ENCODE measurements around the gene METTL27. TPM values are rescaled to one million over a fixed set of nuclear protein-coding genes. Genes with fewer than 3 reads are reported as not detected.

METTL27 gene
- total RNA-seq, 4 donors from 2014 or later: 0.34 to 4.4 TPM; not detected in 2

DNA sequence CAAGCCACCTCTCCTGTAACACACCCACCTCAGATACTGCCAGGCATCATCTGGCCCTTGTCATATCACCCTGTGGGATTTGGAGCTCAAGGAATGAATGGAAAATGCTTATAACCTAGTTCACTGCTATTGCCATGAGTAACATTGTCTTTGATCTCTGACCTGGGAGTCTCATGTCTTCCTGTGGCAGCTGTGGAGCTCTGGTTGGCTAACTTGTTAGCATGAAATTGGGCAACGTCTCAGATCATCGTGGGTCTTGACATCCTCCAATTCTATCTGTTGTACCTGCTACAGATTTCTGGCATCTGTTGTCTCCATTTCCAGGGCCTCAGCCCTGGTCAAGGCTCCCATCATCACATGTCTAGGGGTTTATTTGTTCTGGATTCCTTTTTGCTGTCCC is 16.5 kb upstream of the METTL27 start:
- DNase-seq: no peak
- no peak for TF ChIP-seq POLR2A (IDR thresholded peaks at IDR 0.05)
- TF ChIP-seq, protein P1, sequence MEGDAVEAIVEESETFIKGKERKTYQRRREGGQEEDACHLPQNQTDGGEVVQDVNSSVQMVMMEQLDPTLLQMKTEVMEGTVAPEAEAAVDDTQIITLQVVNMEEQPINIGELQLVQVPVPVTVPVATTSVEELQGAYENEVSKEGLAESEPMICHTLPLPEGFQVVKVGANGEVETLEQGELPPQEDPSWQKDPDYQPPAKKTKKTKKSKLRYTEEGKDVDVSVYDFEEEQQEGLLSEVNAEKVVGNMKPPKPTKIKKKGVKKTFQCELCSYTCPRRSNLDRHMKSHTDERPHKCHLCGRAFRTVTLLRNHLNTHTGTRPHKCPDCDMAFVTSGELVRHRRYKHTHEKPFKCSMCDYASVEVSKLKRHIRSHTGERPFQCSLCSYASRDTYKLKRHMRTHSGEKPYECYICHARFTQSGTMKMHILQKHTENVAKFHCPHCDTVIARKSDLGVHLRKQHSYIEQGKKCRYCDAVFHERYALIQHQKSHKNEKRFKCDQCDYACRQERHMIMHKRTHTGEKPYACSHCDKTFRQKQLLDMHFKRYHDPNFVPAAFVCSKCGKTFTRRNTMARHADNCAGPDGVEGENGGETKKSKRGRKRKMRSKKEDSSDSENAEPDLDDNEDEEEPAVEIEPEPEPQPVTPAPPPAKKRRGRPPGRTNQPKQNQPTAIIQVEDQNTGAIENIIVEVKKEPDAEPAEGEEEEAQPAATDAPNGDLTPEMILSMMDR (IDR thresholded peaks at IDR 0.05): no peak
- 54 to 58% methylated on average over 2 of the region's 2 CpGs for WGBS, 2 donors
- no peaks in the 10 kb centered on the region for H3K9me3 ChIP-seq
- intact Hi-C loops (cut with DNase I): loop anchor here (5.0 to 10.0 kb wide), 2 partner anchors 52 to 124 kb away; partner anchors contain the start of gene ABHD11
- no peaks in the 10 kb centered on the region for H3K36me3 ChIP-seq
- peaks cover 7 to 11% (median 9%) of the 10 kb centered on the region in 3 donors for H3K4me1 ChIP-seq
- peaks cover 0 to 15% (median 0%) of the 10 kb centered on the region in 4 donors for H3K27me3 ChIP-seq
- H3K27ac ChIP-seq: no peak overlapping the region
- no peak overlapping the region for H3K4me3 ChIP-seq

DNA sequence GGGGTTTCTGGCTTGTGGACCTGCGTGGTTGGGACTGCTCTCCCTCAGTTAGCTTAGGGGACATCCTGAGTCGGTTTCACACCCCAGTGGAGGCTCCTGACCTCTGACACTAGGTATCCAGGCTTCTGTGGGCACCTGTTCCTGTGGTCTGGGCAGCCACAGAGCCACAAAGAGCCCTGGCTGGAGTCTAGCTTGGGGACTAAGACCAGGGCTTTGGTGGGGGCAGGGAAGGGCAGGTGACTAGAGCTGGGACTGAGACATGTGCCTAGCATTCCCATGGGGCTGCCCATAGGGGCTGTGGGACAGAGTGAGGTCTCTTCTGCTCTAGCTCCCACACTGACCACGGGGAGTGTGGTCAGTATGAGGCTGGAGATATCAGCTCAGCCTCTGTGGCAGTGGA is 14.6 kb upstream of the METTL27 start:
- H3K4me3 ChIP-seq: no peak overlapping the region
- WGBS, 2 donors: 29% methylated on average over 2 of the region's 3 CpGs; no CpG with 5 or more reads in 1 of the 2 donors
- TF ChIP-seq, protein P1 (IDR thresholded peaks at IDR 0.05): no peak
- no peak for TF ChIP-seq POLR2A (IDR thresholded peaks at IDR 0.05)
- H3K27ac ChIP-seq: no peak overlapping the region
- no peak for DNase-seq
- intact Hi-C loops (cut with DNase I): loop anchor here (5.0 to 10.0 kb wide), 2 partner anchors 50 to 122 kb away; partner anchors contain the start of gene ABHD11
- peaks cover 0 to 15% (median 0%) of the 10 kb centered on the region in 4 donors for H3K27me3 ChIP-seq
- H3K4me1 ChIP-seq: peaks cover 9 to 16% (median 14%) of the 10 kb centered on the region in 3 donors
- H3K36me3 ChIP-seq: no peaks in the 10 kb centered on the region
- H3K9me3 ChIP-seq: no peaks in the 10 kb centered on the region

DNA sequence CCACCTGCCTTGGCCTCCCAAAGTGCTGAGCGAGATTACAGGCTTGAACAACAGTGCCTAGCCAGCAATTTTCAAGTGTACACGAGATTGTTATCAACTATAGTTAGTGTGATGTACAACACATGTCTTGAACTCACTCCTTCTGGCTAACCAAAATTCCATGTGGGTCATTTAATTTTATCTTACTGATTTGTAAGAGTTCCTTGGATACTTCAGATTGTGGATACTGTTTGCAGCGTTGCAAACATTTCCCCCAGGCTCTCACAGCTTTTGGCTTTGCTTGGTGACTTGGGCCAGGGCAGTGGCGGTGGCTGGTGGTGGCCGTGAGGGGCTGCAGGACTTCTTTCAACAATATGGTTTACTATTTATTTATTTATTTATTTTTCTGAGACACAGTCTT is 10.2 kb upstream of the METTL27 start:
- H3K4me3 ChIP-seq: no peak overlapping the region
- no peaks in the 10 kb centered on the region for H3K9me3 ChIP-seq
- no peaks in the 10 kb centered on the region for H3K36me3 ChIP-seq
- TF ChIP-seq POLR2A (IDR thresholded peaks at IDR 0.05): no peak
- TF ChIP-seq, protein P1 (IDR thresholded peaks at IDR 0.05): no peak
- peak overlapping the region in 3 of 4 donors; percentile 11 to 82 (median 25) for H3K27ac ChIP-seq
- H3K27me3 ChIP-seq: peaks cover 0 to 15% (median 0%) of the 10 kb centered on the region in 4 donors
- WGBS, 2 donors: 81 to 90% methylated on average over 5 of the region's 5 CpGs
- peaks cover 22 to 43% (median 35%) of the 10 kb centered on the region in 3 donors for H3K4me1 ChIP-seq
- no peak for DNase-seq
- intact Hi-C loops (cut with DNase I): loop anchor here (10.0 kb wide), 1 partner anchor 118 kb away; the partner anchor contains the start of gene ABHD11

DNA sequence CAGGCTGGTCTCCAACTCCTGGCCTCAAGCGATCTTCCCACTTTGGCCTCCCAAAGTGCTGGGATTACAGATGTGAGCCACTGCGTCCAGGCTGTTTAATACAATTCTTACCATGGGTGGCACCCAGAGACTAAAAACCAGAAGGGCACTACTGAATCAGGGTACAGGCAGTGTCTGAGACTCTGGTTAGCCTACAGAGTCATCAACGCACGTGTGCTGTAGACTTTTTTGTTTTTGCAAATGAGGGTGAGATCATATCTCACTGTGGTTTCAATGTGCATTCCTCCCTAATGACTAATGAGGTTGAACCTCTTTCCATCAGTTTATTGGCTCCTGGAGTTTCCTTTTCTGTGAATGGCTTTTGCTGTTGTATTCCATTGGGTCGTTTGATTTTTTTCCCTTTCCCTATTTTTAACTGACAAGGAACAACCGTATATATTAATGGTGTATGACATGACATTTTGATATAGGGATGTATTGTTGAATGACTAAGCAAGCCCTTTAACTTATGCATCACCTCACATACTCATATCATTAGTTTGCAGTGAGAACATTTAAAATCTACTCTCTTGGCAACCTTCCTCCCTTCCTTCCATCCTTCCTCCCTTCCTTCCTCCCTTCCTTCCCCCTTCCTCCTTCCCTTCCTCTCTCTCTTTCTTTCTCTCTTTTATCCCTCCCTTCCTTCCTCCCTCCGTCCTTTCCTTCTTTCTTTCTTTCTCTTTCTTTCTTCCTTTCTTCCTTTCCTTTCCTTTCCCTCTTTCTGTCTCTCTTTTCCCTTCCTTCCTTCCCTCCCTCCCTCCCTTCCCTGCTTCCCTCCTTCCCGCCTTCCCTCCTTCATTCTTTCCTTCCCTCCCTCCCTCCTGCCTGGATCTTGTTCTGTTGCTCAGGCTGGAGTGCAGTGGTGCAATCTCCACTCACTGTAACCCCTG is 9.4 kb upstream of the METTL27 start:
- intact Hi-C loops (cut with DNase I): loop anchor here (10.0 kb wide), 1 partner anchor 117 kb away; the partner anchor contains the start of gene ABHD11
- H3K27ac ChIP-seq: peak overlapping the region; percentile 72 to 89 (median 85)
- peaks cover 22 to 43% (median 35%) of the 10 kb centered on the region in 3 donors for H3K4me1 ChIP-seq
- peaks cover 0 to 10% (median 0%) of the 10 kb centered on the region in 4 donors for H3K27me3 ChIP-seq
- TF ChIP-seq, protein P1 (IDR thresholded peaks at IDR 0.05): no peak
- 22 to 38% methylated on average over 7 to 8 of the region's 8 CpGs for WGBS, 2 donors
- no peak for DNase-seq
- no peaks in the 10 kb centered on the region for H3K9me3 ChIP-seq
- H3K36me3 ChIP-seq: no peaks in the 10 kb centered on the region
- no peak overlapping the region for H3K4me3 ChIP-seq

DNA sequence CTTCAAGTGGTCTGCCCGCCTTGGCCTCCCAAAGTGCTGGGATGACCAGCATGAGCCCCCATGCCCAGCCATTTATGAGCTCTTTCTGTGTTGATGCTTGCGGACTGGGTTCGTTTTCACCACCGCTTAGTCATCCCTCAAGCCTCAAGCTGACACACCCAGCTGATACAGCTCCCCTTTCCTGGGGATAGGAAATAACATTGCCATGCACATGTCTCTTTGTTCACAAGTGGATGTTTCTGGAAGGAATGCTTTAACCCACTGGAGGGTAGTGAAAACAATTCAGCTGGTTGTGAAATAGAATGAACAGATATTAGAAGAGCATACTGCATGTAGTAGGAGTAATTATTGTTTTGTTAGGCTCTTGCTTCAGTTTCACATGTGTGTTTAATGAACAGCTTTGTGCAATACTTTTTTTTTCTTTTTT is 8.5 kb upstream of the METTL27 start:
- DNase-seq: no peak
- intact Hi-C loops (cut with DNase I): loop anchor here (10.0 kb wide), 1 partner anchor 116 kb away; the partner anchor contains the start of gene ABHD11

More for the DNA sequence above, 8.5 kb upstream of the METTL27 start:
- H3K9me3 ChIP-seq: no peaks in the 10 kb centered on the region
- H3K36me3 ChIP-seq: no peaks in the 10 kb centered on the region
- peaks cover 20 to 40% (median 33%) of the 10 kb centered on the region in 3 donors for H3K4me1 ChIP-seq
- H3K27me3 ChIP-seq: peaks cover 0 to 5% (median 0%) of the 10 kb centered on the region in 4 donors
- TF ChIP-seq, protein P1 (IDR thresholded peaks at IDR 0.05): no peak
- TF ChIP-seq POLR2A (IDR thresholded peaks at IDR 0.05): no peak
- no peak overlapping the region for H3K4me3 ChIP-seq
- peak overlapping the region; percentile 72 to 89 (median 85) for H3K27ac ChIP-seq
- WGBS, 2 donors: 34 to 43% methylated on average over 4 of the region's 4 CpGs

Measured in esophagus squamous epithelium (tissue), 5 donors.